Measurements from ENCODE around the gene SESTD1.

- TF ChIP-seq EP300 (conservative IDR thresholded peaks at IDR 0.05; ENCODE audit: poor library complexity, severe bottlenecking): no peak
- no peak for TF ChIP-seq CTCF (IDR thresholded peaks at IDR 0.05; ENCODE audit: poor library complexity, severe bottlenecking)
- no peak for TF ChIP-seq MXI1 (conservative IDR thresholded peaks at IDR 0.05; ENCODE audit: poor library complexity, severe bottlenecking)
- TF ChIP-seq REST (IDR thresholded peaks at IDR 0.05; ENCODE audit: borderline replicate concordance): no peak
- TF ChIP-seq POLR2AphosphoS5 (IDR thresholded peaks at IDR 0.05): no peak
- TF ChIP-seq EZH2 (IDR thresholded peaks at IDR 0.05; ENCODE audit: borderline replicate concordance, insufficient read depth, low read length, poor library complexity, severe bottlenecking): no peak
- TF ChIP-seq SMC3 (conservative IDR thresholded peaks at IDR 0.05; ENCODE audit: poor library complexity): no peak
- TF ChIP-seq TAF1 (IDR thresholded peaks at IDR 0.05; ENCODE audit: low read depth): no peak
These were observed 206.9 kb downstream of the SESTD1 start for GRCh38 chr2:179057737-179058136.

All from neural cell (in vitro differentiated cells).